Esophagus squamous epithelium (tissue), 4 donors: ENCODE data around the gene CSNK1G2.

Experiments
- POLR2A ChIP-seq, 4 donors: fragments of 450-650 bp; IDR thresholded peaks; one replicate each; pipeline ENCODE4 v1.6.1; 2017; ENCODE audit warnings: antibody characterized with exemption in 4 of 4, mild to moderate bottlenecking in 4 of 4, moderate library complexity in 3 of 4
- TF ChIP-seq, protein P1 (sequence below), 6 experiments: fragments of 450-650 bp in 4 of 6; fragments of 200-600 bp in 2 of 6; sonication (generic) in 2 of 6; IDR thresholded peaks; one replicate each; pipeline ENCODE4 v1.5.1; 2016 to 2019; ENCODE audit warnings: antibody characterized with exemption in 6 of 6, mild to moderate bottlenecking in 4 of 6, moderate library complexity in 4 of 6

GRCh38 chr19:2011169-2011568 is 70.2 kb downstream of the CSNK1G2 start:
- no peak for TF ChIP-seq POLR2A (IDR thresholded peaks at IDR 0.05)
- TF ChIP-seq, protein P1, sequence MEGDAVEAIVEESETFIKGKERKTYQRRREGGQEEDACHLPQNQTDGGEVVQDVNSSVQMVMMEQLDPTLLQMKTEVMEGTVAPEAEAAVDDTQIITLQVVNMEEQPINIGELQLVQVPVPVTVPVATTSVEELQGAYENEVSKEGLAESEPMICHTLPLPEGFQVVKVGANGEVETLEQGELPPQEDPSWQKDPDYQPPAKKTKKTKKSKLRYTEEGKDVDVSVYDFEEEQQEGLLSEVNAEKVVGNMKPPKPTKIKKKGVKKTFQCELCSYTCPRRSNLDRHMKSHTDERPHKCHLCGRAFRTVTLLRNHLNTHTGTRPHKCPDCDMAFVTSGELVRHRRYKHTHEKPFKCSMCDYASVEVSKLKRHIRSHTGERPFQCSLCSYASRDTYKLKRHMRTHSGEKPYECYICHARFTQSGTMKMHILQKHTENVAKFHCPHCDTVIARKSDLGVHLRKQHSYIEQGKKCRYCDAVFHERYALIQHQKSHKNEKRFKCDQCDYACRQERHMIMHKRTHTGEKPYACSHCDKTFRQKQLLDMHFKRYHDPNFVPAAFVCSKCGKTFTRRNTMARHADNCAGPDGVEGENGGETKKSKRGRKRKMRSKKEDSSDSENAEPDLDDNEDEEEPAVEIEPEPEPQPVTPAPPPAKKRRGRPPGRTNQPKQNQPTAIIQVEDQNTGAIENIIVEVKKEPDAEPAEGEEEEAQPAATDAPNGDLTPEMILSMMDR (IDR thresholded peaks at IDR 0.05), result no peak
